ELR (cell line): ENCODE measurements around the gene KIAA0319L.

Experiments used
- DNase-seq: peaks from one replicate; pipeline ENCODE4 v3.0.0-alpha.2; 2015; ENCODE audit warnings: low read depth

Gene KIAA0319L

DNA sequence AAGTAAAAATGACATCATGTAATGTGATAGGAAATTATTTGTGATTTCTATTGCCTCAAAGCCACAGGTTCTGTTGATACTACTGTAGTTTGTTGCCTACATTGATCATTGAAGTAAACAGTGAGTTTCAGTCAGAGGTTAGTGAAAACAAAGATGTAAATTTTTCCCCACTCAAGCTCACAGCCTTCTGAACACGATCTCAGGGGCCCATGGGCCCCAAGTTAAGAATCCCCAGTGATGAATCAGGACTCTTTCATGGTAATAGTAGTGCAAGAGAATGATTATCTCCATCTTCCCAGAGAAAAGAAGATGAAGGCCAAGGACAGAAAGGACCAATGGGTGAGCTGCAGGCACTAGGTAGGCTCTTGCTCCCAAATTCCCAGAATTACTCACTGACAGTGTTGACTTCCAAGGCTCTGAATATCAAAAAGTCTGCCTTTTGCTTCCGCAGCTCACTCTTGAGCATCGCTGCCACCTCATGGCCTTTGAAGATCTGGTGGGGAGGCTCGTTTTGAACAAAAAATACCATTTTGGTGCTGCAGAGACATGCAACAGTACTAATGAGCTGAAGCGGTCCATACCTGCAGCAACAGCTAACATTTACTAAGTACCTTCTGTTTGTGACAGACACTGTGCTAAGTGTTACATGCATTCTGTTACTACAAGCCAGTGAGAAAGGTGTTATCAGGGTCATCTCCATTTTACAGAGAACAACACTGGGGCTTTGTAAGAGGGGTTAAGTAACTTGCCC is 113.3 kb downstream of the KIAA0319L start:
- DNase-seq: peak; percentile 19

GRCh38 chr1:35442734-35443133 is 114.5 kb downstream of the KIAA0319L start:
- DNase-seq: no peak

GRCh38 chr1:35441926-35442579 is 115.2 kb downstream of the KIAA0319L start:
- no peak for DNase-seq

- no peak for DNase-seq
Measured at GRCh38 chr1:35439626-35440025, 117.6 kb downstream of the KIAA0319L start.

GRCh38 chr1:35437200-35437599 is 120.0 kb downstream of the KIAA0319L start:
- DNase-seq: no peak

GRCh38 chr1:35436078-35436477 is 121.1 kb downstream of the KIAA0319L start:
- DNase-seq: no peak

DNA sequence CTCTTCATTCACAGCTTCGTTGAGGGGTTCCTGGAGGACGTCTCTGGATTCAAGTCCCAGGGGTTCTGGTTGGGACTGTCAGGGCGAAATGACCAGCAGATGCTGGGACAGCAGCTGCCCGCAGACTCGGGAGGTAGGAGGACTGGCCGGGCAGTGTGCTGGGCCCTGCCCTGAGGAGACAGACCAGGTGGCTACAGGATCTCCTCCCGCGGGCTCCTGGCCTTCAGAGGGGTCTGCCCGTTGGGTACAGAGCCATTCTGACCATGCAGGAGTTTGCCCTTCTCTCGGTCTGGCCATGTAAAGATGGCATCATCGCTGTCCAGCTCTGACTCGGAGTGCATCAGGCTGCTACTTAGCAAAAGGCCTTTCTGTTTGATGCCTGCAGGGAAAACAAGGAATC is 122.5 kb downstream of the KIAA0319L start:
- peak; percentile 39 for DNase-seq

- no peak for DNase-seq
Measured at GRCh38 chr1:35433714-35434113, 123.5 kb downstream of the KIAA0319L start.

- no peak for DNase-seq
Measured at GRCh38 chr1:35432231-35432630, 125.0 kb downstream of the KIAA0319L start.

DNA sequence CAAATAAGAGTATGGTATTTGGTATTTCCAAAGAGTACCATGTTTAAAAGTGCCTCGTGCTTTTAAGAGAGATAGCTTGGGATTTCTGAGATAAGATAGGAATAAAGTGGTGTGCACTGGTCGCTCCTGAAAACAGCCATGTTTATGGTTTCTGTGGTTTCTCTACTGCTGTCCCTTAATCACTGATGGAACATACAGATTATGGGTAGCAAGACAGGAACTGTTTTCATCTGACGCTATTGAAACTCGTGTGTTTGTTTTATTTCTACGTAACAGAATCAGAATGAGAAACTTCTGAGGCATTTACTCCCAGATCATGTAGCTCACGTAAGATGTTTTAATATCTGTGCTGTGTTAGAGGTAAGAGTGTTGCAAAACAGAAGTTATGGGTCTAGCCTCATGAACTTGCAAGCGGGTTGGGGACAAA is 126.0 kb downstream of the KIAA0319L start:
- DNase-seq: no peak

DNA sequence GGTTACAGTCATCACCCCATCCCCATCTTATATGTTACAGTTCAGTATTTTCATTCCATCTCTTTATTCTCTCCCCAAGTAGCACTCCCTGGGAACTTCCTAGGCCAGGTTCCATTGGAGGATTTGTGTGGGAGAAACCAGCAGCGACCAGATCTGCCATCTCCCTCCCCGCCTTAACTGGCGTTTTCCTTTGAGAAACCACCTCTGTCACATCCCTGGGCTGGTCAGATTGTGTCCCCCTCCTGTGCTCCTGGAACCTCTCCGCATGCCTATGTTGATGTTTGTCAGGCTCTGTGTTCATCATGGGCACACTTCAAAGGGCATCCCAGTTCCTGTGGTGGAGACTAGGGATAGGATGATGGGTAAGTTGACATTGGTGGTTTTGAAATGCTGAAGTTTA is 126.4 kb downstream of the KIAA0319L start:
- DNase-seq: no peak

DNA sequence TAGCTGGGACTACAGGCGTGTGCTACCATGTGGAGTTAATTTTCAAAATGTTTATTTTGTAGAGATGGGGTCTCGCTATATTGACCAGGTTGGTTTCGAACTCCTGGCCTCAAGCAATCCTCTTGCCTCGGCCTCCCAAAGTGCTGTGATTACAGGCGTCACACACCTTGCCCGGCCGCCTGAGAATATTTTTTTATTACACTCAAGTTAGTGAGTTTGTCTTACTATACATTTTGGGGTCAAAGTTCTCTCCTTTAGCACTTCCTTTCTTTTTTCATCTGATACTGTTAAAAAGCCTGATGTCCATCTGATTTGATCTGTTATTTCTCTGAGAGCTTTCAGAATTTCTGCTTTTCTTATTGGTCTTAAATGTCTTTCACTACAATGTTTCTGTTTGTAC is 128.8 kb downstream of the KIAA0319L start:
- DNase-seq: no peak

GRCh38 chr1:35426097-35426586 is 131.1 kb downstream of the KIAA0319L start:
- DNase-seq: no peak

DNA sequence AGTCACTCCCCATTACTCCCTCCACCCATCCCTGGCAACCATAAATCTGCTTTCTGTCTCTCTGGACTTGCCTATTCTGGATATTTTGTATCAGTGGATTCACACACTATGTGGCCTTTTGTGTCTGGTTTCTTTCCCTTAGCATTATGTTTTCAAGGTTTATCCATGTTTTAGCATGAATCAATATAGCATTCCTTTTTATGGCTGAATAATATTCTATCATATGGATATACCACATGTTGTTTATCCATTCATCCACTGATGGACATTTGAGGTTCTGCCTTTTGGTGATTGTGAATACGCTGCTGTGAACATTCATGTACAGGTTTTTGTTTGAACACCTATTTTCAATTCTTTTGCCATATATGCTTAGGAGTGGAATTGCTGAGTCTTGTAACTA is 148.3 kb downstream of the KIAA0319L start:
- DNase-seq: no peak

- no peak for DNase-seq
Measured at GRCh38 chr1:35407743-35408142, 149.5 kb downstream of the KIAA0319L start.

- no peak for DNase-seq
Measured at GRCh38 chr1:35406103-35406502, 151.1 kb downstream of the KIAA0319L start.

GRCh38 chr1:35401049-35401448 is 156.2 kb downstream of the KIAA0319L start:
- no peak for DNase-seq

GRCh38 chr1:35398739-35399138 is 158.5 kb downstream of the KIAA0319L start:
- peak; percentile 37 for DNase-seq

DNA sequence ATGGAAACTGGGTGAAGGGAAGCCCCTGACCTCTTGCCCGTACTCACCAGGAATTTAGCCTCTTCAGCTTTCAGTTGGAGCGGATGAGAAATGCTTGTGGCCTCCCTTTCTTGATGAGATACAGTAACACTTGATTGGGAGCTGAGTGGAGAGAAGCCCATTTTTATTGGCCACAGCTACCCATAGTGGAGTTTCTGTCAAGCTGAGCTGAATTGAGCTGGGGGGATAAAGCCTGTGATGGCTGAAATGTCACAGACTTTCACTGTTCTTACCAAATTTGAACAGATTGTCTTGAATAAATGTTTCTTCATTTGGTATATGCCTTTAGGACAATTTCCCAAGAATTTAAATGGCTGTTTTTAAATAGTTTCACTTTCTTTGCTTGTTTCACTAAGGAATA is 162.8 kb downstream of the KIAA0319L start:
- no peak for DNase-seq

- DNase-seq: no peak
Measured at GRCh38 chr1:35390600-35391494, 166.4 kb downstream of the KIAA0319L start.

- DNase-seq: no peak
Measured at GRCh38 chr1:35386959-35387358, 170.2 kb downstream of the KIAA0319L start.

- no peak for DNase-seq
Measured at GRCh38 chr1:35386290-35386689, 170.9 kb downstream of the KIAA0319L start.
